SK-N-SH (cell line): ENCODE measurements around the gene TXNRD2. TPM values are rescaled to one million over a fixed set of nuclear protein-coding genes. Genes with fewer than 3 reads are reported as not detected.

Experiments
- CTCF ChIA-PET: fragments of 300-600, 350-600 bp; formaldehyde crosslinking; extraction: SDS; loops from one replicate; lab custom pipeline; 2021; lab: Yijun Ruan, JAX
- POLR2A ChIA-PET: fragments of 350-600 bp; sonication (Branson Sonifier 250); formaldehyde crosslinking; extraction: SDS; loops from one replicate; lab custom pipeline; 2020; ENCODE audit warnings: antibody characterized with exemption, inconsistent platforms; lab: Yijun Ruan, JAX
- DNase-seq: peaks from one replicate; pipeline ENCODE4 v3.0.0; 2012
- H2AFZ ChIP-seq: fragments of 200-600 bp; sonication (generic); 2 replicates; pipeline ENCODE4 v1.8.1; 2016; ENCODE audit warnings: antibody characterized with exemption, mild to moderate bottlenecking, low read depth
- H3F3A ChIP-seq: fragments of 200-600 bp; sonication (generic); replicated peaks from 2 replicates; pipeline ENCODE3; 2016; ENCODE audit warnings: antibody characterized with exemption, mild to moderate bottlenecking; ENCODE audit not compliant: insufficient read depth
- H3K27ac ChIP-seq, 2 experiments: fragments of 200-500 bp in 1 of 2; fragments of 200-600 bp in 1 of 2; sonication (Bioruptor generic) in 1 of 2; sonication (generic), shearing (Covaris generic) in 1 of 2; 2 replicates each; pipeline versions ENCODE4 v1.5.1 to v1.6.1; 2014 to 2016; ENCODE audit warnings: low read depth in 2 of 2, inconsistent platforms in 1 of 2, low read length in 1 of 2, mild to moderate bottlenecking in 1 of 2, mixed read lengths in 1 of 2
- H3K27me3 ChIP-seq: fragments of 200-600 bp; sonication (generic), shearing (Covaris generic); 2 replicates; pipeline ENCODE4 v1.6.1; 2016; ENCODE audit warnings: mixed run types; ENCODE audit not compliant: insufficient read depth
- H3K36me3 ChIP-seq, 2 experiments: fragments of 200-500 bp in 1 of 2; fragments of 200-600 bp in 1 of 2; sonication (Bioruptor generic) in 1 of 2; sonication (generic) in 1 of 2; replicated peaks in 1 of 2; 2 replicates each; pipeline versions ENCODE3 to v1.5.1; 2014 to 2016; ENCODE audit warnings: low read length in 1 of 2, mild to moderate bottlenecking in 1 of 2; ENCODE audit not compliant: insufficient read depth in 2 of 2, control insufficient read depth in 1 of 2
- H3K4me1 ChIP-seq, 2 experiments: fragments of 200-500 bp in 1 of 2; fragments of 200-600 bp in 1 of 2; sonication (Bioruptor generic) in 1 of 2; sonication (generic), shearing (Covaris generic) in 1 of 2; 2 replicates each; pipeline versions ENCODE4 v1.5.1 to v1.6.1; 2014 to 2016; ENCODE audit warnings: low read depth in 1 of 2, low read length in 1 of 2, mixed run types in 1 of 2; ENCODE audit not compliant: insufficient read depth in 2 of 2, control insufficient read depth in 1 of 2
- H3K4me2 ChIP-seq: fragments of 200-600 bp; sonication (generic), shearing (Covaris generic); 2 replicates; pipeline ENCODE4 v1.6.1; 2017; ENCODE audit warnings: mixed run types
- H3K4me3 ChIP-seq, 2 experiments: fragments of 200-500 bp in 1 of 2; fragments of 200-600 bp in 1 of 2; sonication (Bioruptor generic) in 1 of 2; sonication (generic), shearing (Covaris generic) in 1 of 2; 2 replicates each; pipeline versions ENCODE4 v1.5.1 to v1.8.1; 2014 to 2016; ENCODE audit warnings: low read depth in 2 of 2, inconsistent platforms in 1 of 2, low read length in 1 of 2, mild to moderate bottlenecking in 1 of 2, mixed read lengths in 1 of 2, moderate library complexity in 1 of 2
- H3K79me2 ChIP-seq: fragments of 200-600 bp; sonication (generic); 2 replicates; pipeline ENCODE4 v1.8.1; 2017; ENCODE audit warnings: mild to moderate bottlenecking; ENCODE audit not compliant: insufficient read depth
- H3K9ac ChIP-seq: fragments of 200-600 bp; sonication (generic); 2 replicates; pipeline ENCODE4 v1.6.1; 2017; ENCODE audit warnings: mixed run types
- H3K9me2 ChIP-seq: fragments of 200-600 bp; sonication (generic); 2 replicates; pipeline ENCODE4 v1.6.1; 2017; ENCODE audit warnings: mixed run types
- H3K9me3 ChIP-seq: fragments of 200-600 bp; sonication (generic); 2 replicates; pipeline ENCODE4 v1.6.1; 2017; ENCODE audit warnings: mixed run types, mild to moderate bottlenecking, moderate library complexity
- H4K20me1 ChIP-seq: fragments of 200-600 bp; sonication (generic); 2 replicates; pipeline ENCODE4 v1.6.1; 2017; ENCODE audit warnings: mild to moderate bottlenecking, mixed run types; ENCODE audit not compliant: insufficient read depth
- CHD2 ChIP-seq: fragments of 150-350 bp; IDR thresholded peaks from 2 replicates; pipeline ENCODE4 v1.6.1; 2018; ENCODE audit warnings: low read length; ENCODE audit not compliant: partially characterized antibody
- EZH2phosphoT487 ChIP-seq: fragments of 200-600 bp; sonication (generic); IDR thresholded peaks from 2 replicates; pipeline ENCODE4 v1.6.1; 2017; ENCODE audit warnings: low read depth, mixed run types, mild to moderate bottlenecking, antibody characterized with exemption, moderate library complexity, borderline replicate concordance
- FOXJ3 ChIP-seq: sonication (generic); formaldehyde crosslinking; IDR thresholded peaks from 2 replicates; pipeline ENCODE4 v1.5.1; 2020; ENCODE audit warnings: mild to moderate bottlenecking, missing genetic modification reagents
- FOXM1 ChIP-seq: IDR thresholded peaks from 2 replicates; pipeline ENCODE4 v1.4.0; 2012; ENCODE audit warnings: low read depth, mild to moderate bottlenecking
- GABPA ChIP-seq: IDR thresholded peaks from 2 replicates; pipeline ENCODE4 v1.4.0; 2012; ENCODE audit warnings: low read depth, mild to moderate bottlenecking
- GATA2 ChIP-seq: sonication (generic); formaldehyde crosslinking; IDR thresholded peaks from 2 replicates; pipeline ENCODE4 v1.5.0; 2020; ENCODE audit warnings: mild to moderate bottlenecking, missing genetic modification reagents
- MEF2A ChIP-seq: IDR thresholded peaks from 2 replicates; pipeline ENCODE4 v1.4.0; 2012; ENCODE audit warnings: low read depth, borderline replicate concordance
- MXI1 ChIP-seq: IDR thresholded peaks from 2 replicates; pipeline ENCODE4 v1.6.1; 2012; ENCODE audit warnings: mild to moderate bottlenecking, low read depth, low read length, improper control_type of control experiment
- RAD21 ChIP-seq: IDR thresholded peaks from 2 replicates; pipeline ENCODE4 v1.6.1; 2012; ENCODE audit warnings: mild to moderate bottlenecking, low read length
- RCOR1 ChIP-seq: fragments of 150-350 bp; IDR thresholded peaks from 2 replicates; pipeline ENCODE4 v1.6.1; 2017; ENCODE audit warnings: antibody characterized with exemption, low read length
- REST ChIP-seq: IDR thresholded peaks from 2 replicates; pipeline ENCODE4 v1.6.1; 2012; ENCODE audit warnings: mild to moderate bottlenecking, low read depth, low read length, moderate library complexity
- RFX5 ChIP-seq: IDR thresholded peaks from 2 replicates; pipeline ENCODE4 v1.6.1; 2012; ENCODE audit warnings: mild to moderate bottlenecking, improper control_type of control experiment, low read length
- RXRA ChIP-seq: IDR thresholded peaks from 2 replicates; pipeline ENCODE4 v1.4.0; 2012; ENCODE audit warnings: low read depth, mild to moderate bottlenecking, borderline replicate concordance
- SIN3A ChIP-seq: IDR thresholded peaks from 2 replicates; pipeline ENCODE4 v1.6.1; 2012; ENCODE audit warnings: low read depth, mild to moderate bottlenecking, low read length, moderate library complexity, borderline replicate concordance
- SMC3 ChIP-seq: IDR thresholded peaks from 2 replicates; pipeline ENCODE4 v1.6.1; 2012; ENCODE audit warnings: low read depth, low read length, improper control_type of control experiment
- TEAD4 ChIP-seq: IDR thresholded peaks from 2 replicates; pipeline ENCODE4 v1.4.0; 2012; ENCODE audit warnings: mild to moderate bottlenecking, borderline replicate concordance; ENCODE audit not compliant: insufficient read depth
- WGBS: methylation state at CpG from one replicate; pipeline ENCODE4 v1.1.6; 2017; ENCODE audit warnings: low lambda C conversion rate; 5-methylcytosine and 5-hydroxymethylcytosine counted together
- polyA plus RNA-seq, 3 experiments: library from polyadenylated mRNA; depleted of rRNA; stranded (reverse); fragments of >200 nt; gene quantifications; 2 replicates each; pipeline ENCODE4 v1.2.3, GENCODE V29; 2012
- TF ChIP-seq, protein P1 (sequence below): IDR thresholded peaks from 2 replicates; pipeline ENCODE4; 2012
- TF ChIP-seq, protein P2 (sequence below): fragments of 200-600 bp; sonication (generic); IDR thresholded peaks from 2 replicates; pipeline ENCODE4 v1.6.1; 2017; ENCODE audit warnings: antibody characterized with exemption, mild to moderate bottlenecking, moderate library complexity
- TF ChIP-seq, protein P3 (sequence below): fragments of 150-350 bp; IDR thresholded peaks from 2 replicates; pipeline ENCODE4 v1.6.1; 2017; ENCODE audit warnings: antibody characterized with exemption, low read length, low read depth, borderline replicate concordance

Gene TXNRD2
- polyA plus RNA-seq, 1 of the 3 experiments (the other 2 are of a cell fraction): 34.7 TPM

DNA sequence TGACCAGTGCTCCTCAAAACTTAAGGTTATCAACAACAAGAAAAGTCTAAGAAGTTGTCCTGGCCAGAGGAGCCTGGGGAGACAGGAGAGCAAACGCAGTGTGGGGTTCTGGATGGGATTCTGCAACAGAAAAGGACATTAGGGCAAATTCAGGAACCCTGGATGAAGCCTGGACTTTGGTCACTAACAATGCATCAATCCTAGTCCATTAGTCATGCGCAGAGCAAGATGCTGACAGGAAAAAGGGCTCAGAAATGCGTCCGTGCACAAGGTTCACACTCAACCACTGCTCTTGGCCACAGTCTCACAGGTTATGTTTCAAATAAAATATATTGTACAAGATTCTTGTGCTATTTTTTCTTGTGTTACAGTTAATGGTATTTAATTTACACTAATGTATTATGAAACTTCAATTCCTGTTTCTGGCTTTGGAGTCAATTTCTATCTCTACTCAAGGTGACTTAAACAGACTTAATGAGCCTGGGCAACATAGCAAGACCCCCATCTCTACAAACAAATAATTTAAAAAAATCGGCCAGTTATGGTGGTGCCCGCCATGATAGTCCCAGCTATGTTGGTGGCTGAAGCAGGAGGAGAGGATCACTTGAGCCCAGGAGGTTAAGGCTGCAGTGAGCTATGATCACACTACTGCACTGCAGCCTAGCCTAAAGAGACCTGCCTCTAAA, 100.5 kb downstream of the TXNRD2 start:
- H3K27me3 ChIP-seq: no peaks in the 10 kb centered on the region
- WGBS: 88% methylated on average over 6 of the region's 6 CpGs
- ChIA-PET CTCF (interaction anchor here (0.7 to 1.4 kb wide), 3 partner anchors 24 to 110 kb away, joined by 3 to 5 read pairs (median 4); no protein-coding TSS in a partner anchor), POLR2A (interaction anchor here (0.9 kb wide), 1 partner anchor 9 kb away, joined by 3 read pairs; no protein-coding TSS in a partner anchor)
- H2AFZ ChIP-seq: no peak overlapping the region
- H3K9ac ChIP-seq: no peak overlapping the region
- H3K4me2 ChIP-seq: no peak overlapping the region
- H3K36me3 ChIP-seq: no peaks in the 10 kb centered on the region
- peaks cover 22% of the 10 kb centered on the region for H3F3A ChIP-seq
- no peak overlapping the region for H3K27ac ChIP-seq
- H3K79me2 ChIP-seq: peaks cover 12% of the 10 kb centered on the region; the same call in 1 of the 2 replicates
- peaks cover 26 to 44% of the 10 kb centered on the region in 2 experiments; a peak in 3 of 4 replicates for H3K4me1 ChIP-seq
- no peaks in the 10 kb centered on the region for H3K9me3 ChIP-seq
- H4K20me1 ChIP-seq: no peaks in the 10 kb centered on the region
- no peaks in the 10 kb centered on the region for H3K9me2 ChIP-seq
- no peak overlapping the region for H3K4me3 ChIP-seq
- TF ChIP-seq SMC3 (no peak), GATA2 (no peak), GABPA (no peak), TEAD4 (no peak), FOXM1 (no peak), SIN3A (no peak), MEF2A (no peak), RXRA (no peak), RFX5 (no peak), RCOR1 (no peak), REST (no peak), CHD2 (no peak), RAD21 (no peak), EZH2phosphoT487 (no peak), MXI1 (no peak), FOXJ3 (CRISPR knock-in tag) (no peak)
- TF ChIP-seq, protein P1, sequence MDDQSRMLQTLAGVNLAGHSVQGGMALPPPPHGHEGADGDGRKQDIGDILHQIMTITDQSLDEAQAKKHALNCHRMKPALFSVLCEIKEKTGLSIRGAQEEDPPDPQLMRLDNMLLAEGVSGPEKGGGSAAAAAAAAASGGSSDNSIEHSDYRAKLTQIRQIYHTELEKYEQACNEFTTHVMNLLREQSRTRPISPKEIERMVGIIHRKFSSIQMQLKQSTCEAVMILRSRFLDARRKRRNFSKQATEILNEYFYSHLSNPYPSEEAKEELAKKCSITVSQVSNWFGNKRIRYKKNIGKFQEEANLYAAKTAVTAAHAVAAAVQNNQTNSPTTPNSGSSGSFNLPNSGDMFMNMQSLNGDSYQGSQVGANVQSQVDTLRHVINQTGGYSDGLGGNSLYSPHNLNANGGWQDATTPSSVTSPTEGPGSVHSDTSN: no peak
- TF ChIP-seq, protein P2, sequence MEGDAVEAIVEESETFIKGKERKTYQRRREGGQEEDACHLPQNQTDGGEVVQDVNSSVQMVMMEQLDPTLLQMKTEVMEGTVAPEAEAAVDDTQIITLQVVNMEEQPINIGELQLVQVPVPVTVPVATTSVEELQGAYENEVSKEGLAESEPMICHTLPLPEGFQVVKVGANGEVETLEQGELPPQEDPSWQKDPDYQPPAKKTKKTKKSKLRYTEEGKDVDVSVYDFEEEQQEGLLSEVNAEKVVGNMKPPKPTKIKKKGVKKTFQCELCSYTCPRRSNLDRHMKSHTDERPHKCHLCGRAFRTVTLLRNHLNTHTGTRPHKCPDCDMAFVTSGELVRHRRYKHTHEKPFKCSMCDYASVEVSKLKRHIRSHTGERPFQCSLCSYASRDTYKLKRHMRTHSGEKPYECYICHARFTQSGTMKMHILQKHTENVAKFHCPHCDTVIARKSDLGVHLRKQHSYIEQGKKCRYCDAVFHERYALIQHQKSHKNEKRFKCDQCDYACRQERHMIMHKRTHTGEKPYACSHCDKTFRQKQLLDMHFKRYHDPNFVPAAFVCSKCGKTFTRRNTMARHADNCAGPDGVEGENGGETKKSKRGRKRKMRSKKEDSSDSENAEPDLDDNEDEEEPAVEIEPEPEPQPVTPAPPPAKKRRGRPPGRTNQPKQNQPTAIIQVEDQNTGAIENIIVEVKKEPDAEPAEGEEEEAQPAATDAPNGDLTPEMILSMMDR: no peak
- TF ChIP-seq, protein P3, sequence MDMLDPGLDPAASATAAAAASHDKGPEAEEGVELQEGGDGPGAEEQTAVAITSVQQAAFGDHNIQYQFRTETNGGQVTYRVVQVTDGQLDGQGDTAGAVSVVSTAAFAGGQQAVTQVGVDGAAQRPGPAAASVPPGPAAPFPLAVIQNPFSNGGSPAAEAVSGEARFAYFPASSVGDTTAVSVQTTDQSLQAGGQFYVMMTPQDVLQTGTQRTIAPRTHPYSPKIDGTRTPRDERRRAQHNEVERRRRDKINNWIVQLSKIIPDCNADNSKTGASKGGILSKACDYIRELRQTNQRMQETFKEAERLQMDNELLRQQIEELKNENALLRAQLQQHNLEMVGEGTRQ: no peak
- DNase-seq: no peak
